EL (cell line): ENCODE data around the gene ALDH1B1.
"Not testable (repeated sequence)": the region's sequence is repeated elsewhere in the genome, so short reads cannot be mapped to it uniquely, and the experiment has no call there.

Experiments
- DNase-seq: peaks from one replicate; pipeline ENCODE4 v3.0.0-alpha.2; 2016

The ALDH1B1 gene

GRCh38 chr9:38362852-38363588 is 29.5 kb upstream of the ALDH1B1 start:
- DNase-seq: peak; percentile 85

DNA sequence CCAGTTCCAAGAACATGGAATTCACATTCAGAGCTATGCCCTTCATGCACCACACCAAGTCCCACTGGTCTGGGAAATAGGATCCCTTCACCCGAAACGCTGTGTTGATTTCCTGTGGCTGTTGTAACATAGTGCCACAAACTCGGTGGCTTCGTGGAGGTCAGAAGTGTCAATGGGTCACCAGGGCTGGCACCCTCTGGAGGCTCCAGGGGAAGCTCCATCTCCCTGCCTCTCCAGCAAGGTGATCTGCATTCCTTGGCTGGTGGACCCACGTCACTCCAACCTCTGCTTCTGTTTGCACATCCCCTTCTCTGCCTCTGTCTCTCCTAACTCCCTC is 28.9 kb upstream of the ALDH1B1 start:
- no peak for DNase-seq

- DNase-seq: no peak
Measured at GRCh38 chr9:38367898-38368297, 24.6 kb upstream of the ALDH1B1 start.

DNA sequence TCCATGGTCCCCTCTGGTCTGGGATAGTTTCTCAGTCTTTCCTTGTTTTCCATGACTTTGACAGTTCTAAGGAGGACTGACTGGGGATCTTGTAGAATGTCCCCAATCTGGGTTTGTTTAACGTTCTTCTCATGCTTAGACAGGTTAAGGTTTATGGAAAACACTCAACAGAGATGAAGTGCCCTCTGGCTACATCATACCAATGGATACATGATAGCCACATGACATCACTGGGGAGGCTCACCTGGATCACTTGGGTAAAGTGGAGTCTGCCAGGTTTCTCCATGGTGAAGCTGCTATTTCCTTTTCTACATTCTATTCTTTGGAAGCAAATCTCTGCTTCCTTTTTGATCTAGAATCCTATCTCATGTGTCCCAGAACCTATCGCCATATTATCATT is 23.8 kb upstream of the ALDH1B1 start:
- DNase-seq: no peak

DNA sequence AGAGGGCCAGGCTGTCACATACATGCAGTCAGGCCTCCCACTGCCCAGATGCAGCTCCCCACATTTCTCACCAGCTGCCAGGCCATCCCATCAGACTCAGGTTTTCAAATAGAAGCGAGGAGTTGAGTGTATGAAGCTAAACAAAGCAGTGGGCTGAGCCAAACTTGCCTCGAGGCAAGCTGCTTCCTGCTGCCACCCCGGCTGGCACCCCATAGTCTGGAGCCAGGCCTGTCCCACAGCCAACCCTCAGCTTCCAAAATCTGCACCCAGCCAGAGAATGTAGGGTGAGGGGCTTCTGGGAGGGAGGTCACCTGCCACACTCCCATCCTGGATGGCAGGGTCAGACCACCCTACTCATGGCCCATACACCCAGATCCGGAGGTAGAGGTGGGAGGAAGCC is 22.3 kb upstream of the ALDH1B1 start:
- no peak for DNase-seq

DNA sequence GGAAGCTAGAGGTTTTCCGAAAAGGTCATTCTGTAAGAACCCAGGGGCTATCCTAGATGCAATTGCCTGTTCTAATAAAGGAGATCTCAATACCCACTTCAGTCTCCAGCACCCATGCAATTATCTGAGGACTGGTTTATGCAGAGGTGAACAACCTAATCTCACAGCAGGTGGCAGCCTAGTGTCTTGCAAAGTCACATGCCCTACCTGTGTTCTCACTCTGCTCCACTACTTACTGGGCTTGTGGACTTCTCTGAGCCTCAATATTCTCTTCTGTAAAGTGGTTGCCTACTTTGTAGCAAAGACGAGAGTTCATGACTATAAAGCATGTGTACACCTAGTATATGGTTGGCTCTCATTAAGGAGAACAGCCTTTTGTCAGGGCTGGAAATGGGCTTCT is 21.0 kb upstream of the ALDH1B1 start:
- DNase-seq: no peak

GRCh38 chr9:38372762-38373619 is 19.5 kb upstream of the ALDH1B1 start:
- DNase-seq: no peak

GRCh38 chr9:38373679-38374078 is 18.8 kb upstream of the ALDH1B1 start:
- no peak for DNase-seq

DNA sequence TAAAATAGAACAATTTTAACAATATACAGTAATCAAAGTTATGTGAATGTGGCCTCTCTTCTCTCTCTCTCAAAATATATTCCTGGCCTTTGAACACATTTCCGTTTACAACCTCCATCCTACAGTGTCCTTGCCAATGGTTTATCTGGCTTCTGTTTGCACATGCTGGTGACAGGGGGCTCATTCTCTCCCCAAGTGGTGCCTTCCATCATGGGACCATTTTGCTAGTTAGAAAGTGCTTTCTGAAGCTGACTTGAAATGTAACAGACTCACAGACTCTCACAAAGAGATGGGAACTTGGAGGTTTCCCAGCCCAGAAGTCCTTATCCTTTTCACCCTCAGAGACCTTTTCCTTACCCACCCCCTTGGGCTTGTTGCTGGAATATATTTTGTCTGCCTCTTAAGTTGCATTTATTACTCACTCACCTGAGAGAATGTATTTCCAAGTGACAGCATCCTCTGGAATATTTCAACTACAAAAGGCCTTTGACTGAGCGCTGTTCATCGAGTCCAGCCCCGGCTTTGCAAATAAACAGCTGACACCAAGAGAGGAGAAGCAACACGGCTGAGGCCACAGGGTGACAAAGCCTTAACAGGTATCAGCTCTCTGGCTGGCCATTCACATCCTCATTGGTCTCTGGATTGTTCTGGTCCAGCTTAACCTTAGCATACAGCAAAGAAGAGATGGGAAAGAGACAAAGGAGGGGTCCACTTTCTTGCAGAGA is 17.5 kb upstream of the ALDH1B1 start:
- DNase-seq: no peak

- DNase-seq: no peak
Measured at GRCh38 chr9:38375572-38375963, 16.9 kb upstream of the ALDH1B1 start.

DNA sequence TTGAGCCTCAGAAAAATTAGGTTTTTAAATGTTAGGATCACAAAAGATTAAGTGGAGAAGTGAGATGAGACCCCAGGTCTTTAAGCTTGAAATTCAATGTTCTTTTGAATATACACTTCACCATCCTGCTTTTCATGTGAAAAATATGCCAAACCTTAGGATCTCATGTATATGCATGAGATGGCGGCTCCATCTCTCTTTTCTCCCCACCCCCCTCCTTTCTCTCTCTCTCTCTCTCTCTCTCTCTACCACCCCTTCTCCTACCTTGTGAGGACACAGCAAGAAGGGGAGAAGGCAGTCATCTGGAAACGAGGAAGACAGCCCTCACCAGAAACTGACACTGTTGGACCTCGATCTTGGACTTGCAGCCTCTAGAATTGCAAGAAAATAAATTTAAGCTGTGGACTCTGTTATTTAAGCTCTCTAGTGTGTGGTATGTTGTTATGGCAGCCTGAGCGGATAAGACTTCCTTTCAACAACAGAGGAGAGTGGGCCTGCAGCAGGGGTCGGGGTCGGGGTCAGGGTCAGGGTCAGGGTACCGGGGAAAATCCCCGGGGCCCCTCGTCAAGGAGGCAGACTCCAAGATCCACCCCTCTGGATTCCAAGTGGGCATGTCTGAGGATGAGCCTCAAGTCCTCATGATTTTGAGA is 16.4 kb upstream of the ALDH1B1 start:
- DNase-seq: no peak

DNA sequence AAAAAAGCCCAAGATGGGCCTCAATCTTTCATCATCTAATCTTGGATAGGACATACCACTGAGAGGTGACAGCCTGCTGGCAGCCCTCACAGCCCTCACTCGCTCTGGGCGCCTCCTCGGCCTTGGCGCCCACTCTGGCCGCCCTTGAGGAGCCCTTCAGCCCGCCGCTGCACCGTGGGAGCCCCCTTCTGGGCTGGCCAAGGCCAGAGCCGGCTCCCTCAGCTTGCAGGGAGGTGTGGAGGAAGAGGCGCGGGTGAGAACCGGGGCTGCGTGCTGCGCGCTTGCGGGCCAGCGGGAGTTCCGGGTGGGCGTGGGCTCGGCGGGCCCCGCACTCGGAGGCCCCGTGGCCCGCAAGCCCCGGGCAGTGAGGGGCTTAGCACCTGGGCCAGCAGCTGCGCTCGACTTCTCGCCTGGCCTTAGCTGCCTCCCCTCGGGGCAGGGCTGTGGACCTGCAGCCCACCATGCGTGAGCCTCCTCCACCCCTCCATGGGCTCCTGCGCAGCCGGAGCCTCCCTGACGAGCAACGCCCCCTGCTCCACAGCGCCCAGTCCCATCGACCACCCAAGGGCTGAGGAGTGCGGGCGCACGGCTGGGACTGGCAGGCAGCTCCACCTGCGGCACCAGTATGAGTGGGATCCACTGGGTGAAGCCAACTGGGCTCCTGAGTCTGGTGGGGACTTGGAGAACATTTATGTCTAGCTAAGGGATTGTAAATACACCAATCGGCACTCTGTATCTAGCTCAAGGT is 15.0 kb upstream of the ALDH1B1 start:
- not testable (repeated sequence) for DNase-seq

GRCh38 chr9:38380230-38380871 is 12.2 kb upstream of the ALDH1B1 start:
- no peak for DNase-seq

DNA sequence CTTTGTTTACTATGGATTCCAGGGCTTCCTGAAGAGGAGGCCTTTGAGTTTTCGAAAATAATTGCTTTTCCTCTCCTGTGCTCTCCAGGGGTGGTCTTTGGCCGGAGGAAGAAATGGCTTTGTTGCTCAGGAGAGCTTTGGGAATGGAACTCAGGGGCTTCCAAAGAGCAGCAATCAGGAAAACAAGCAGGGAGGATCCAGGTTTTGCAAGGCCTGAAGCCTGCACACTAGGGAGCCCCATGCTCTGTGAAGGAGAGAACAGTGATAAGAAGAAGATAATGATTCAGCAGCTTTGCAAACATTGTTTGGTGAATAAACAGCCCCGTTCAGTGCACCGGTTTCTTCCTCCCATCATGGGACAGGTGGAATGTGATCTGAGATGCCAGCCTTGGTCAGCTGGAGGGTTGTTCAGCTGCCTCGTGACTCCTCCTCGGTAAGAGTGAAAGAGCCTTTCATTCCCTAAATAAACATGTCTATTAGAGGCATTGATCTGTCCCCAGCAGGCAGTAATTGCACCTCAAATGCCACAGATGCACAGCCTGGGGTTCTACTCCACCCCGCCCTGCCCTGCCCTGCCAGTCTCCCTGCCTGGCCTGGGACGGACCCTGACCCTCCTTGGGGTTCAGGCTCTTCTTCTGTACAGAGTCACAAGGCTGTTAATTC is 11.5 kb upstream of the ALDH1B1 start:
- no peak for DNase-seq

GRCh38 chr9:38382141-38382540 is 10.4 kb upstream of the ALDH1B1 start:
- DNase-seq: no peak

DNA sequence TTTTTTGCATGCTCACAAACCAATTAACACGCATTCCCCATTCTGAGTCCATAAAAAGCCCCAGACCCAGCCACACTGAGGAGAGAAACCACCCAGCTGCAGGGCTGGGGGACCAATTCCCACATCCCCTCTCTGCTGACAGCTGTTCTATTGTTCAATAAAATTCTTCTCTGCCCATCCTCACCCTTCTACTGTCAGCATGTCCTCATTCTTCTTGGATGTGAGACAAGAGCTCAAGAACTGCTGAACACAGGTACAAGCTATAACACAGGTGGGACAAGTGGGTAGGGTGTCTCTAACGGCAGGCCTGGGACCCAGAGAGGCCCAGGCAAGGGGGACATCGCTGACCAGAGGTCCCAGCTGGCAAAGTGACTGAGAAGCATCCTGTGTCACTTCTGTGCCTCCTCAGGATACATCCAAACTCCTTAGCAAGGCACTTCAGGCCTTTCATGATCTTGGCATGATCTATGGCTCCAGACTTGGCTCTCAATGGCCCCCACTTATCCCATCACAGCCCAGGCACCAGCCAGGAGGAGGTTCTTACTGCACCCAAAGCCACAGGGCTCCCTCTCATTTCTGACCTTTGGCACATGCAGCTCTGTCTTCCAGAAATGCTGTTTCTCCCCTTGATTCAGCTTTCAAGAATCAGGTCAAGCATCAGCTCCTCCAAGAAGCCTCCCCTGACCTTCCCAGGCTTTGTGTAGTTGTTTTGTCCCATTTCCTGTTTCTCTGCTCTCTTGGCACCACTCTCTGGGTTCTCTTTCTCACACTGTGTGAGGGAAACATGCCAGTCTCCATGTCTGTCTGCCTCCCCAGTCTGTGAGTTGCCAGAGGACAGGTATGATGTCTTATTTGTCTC is 7.3 kb upstream of the ALDH1B1 start:
- DNase-seq: no peak

DNA sequence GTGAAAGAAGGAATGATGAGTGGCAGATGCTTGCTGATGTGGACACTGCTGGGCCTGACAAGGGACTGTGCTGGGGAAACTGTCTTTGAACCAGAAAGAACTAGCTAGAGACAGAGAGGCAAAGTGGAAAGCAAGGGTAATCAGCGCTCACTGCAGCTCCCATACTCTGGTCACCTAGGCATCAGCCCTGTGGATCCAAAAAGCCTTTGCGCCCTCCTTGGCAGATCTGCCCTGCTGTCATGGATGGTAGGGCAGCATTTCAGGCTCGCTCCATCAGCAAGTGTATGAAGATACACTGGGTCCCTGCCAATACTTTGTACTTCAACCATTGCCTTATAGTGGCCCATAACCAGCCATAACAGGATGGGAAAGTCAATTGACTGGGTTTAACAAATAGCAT is 6.6 kb upstream of the ALDH1B1 start:
- no peak for DNase-seq

DNA sequence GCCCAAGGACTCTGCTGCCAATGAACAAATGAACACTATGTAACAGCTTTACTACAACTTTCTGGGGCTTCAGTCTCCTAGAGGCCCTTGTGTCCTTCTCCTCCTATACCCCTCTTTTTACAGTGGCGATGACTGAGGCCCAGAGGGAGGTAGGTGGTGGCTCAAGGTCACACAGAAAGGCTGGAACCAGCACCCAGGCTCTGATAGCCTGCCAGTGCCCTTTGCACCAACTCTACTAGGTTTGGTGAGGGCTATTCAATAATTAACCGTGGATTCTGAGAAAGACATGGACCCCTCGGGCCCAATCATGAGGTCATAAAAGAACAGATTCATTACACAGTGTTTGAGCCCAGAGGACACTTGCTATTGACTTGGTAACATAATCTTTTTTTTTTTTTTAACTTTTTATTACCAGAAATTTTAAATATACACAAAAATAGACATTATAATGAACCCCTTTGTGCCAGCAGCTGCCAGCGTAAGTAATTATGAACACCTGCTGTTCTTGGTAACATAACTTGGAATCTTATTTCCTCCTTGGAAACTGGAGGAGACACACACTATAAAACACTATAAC is 6.1 kb upstream of the ALDH1B1 start:
- DNase-seq: no peak

- DNase-seq: no peak
Measured at GRCh38 chr9:38387066-38387465, 5.4 kb upstream of the ALDH1B1 start.

DNA sequence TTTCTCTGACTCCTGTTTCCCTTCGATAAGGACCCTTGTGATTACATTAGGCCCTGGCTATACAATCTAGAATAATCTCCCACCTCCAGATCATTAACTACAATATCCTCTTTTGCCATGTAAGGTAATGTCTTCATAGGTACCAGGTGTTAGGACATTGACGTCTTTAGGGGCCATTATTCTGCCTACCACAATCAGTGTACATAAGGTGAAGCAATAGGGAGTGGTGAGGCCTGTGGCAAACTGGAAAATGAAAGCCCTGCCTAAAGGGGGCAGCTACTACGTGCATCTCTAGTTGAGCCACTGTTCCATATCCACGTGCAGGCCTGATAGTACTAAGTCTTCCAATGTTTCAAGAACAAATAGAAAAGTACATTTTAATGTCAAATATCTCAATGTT is 4.8 kb upstream of the ALDH1B1 start:
- DNase-seq: no peak
